SIG-M5 (cell line): ENCODE data around the gene SYT14.
"Not testable (repeated sequence)": the region's sequence is repeated elsewhere in the genome, so short reads cannot be mapped to it uniquely, and the experiment has no call there.

Experiments
- DNase-seq: peaks from one replicate; lab custom pipeline; 2025; lab: John Stamatoyannopoulos, UW

SYT14 gene

DNA sequence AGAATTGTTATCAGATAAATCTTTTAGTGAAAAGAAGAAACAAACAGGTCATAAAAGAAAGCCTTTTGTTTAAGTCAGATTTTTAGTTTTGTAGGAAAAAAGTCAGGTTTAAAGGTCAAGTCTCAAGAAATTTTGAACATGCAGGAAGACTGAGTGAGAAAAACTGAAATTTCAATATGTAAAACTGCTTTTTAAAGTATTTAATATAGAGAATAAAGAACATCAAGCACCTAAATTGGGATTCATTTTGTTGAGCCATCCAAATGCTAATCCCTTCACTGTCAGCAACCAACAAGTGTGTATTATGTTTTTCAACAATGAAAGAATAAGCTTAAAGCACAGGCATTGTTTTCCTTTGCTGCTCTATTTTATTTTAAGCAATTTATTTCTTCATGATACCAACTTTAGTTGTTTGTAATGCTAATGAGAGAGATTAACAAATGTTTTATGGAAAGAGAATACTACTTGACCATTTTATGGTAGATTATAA lies 179.7 kb downstream of the SYT14 start:
- no peak for DNase-seq

- no peak for DNase-seq
Measured at GRCh38 chr1:210123383-210123782, 185.4 kb downstream of the SYT14 start.

GRCh38 chr1:210123924-210124589 lies 186.0 kb downstream of the SYT14 start:
- DNase-seq: no peak

- DNase-seq: no peak
Measured at GRCh38 chr1:210124736-210125135, 186.7 kb downstream of the SYT14 start.

- DNase-seq: no peak
Measured at GRCh38 chr1:210125143-210125542, 187.1 kb downstream of the SYT14 start.

GRCh38 chr1:210129092-210129491 lies 191.1 kb downstream of the SYT14 start:
- DNase-seq: no peak

- DNase-seq: no peak
Measured at GRCh38 chr1:210129759-210130158, 191.7 kb downstream of the SYT14 start.

GRCh38 chr1:210132582-210132981 lies 194.6 kb downstream of the SYT14 start:
- DNase-seq: no peak

DNA sequence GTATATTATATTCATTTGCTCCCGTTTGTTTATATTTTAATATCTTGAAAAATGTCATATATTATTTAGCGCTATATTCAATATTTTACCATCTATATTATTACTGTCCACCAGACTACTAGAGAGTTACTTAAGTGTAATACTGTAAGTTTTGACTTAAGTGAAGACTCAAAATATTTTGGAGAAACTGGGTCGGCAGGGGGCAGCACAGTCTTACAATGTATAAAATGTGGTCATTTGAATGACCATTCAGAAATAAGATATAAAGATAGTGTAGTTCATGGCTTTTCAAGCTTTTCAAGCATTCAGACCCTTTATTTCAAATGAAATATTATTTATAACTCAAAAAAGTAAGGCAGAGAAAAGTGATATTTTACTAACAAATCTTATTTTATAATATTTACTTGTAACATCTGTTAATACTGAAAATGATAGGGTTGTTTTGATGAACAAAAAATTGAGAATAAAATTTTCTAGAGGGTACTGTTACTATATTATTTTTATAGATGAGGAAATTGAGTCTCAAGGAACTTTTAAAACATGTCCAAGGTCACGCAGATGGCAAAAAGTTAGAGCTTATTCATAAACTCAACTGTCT lies 205.5 kb downstream of the SYT14 start:
- no peak for DNase-seq

GRCh38 chr1:210144736-210145135 lies 206.7 kb downstream of the SYT14 start:
- DNase-seq: no peak

GRCh38 chr1:210151052-210151672 lies 213.1 kb downstream of the SYT14 start:
- DNase-seq: no peak

- no peak for DNase-seq
Measured at GRCh38 chr1:210159211-210159610, 221.2 kb downstream of the SYT14 start.

DNA sequence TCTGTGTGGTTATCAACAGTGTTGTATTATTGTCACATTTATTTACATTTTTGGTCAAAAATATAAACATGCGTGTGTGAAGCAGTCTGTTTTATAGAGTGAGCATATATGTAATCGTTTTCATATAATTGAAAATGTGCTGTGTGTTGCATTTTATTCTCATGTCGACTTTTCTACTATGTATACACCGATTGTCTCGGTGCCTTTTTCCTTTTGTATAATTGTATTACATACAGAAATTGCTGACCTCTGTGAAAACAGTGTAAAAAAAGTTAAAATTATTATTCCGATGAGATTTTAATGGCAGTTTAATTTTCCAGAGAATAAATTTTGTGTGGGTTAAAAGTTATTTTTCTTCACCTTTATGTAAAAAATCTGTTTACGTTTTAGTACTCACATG lies 232.2 kb downstream of the SYT14 start:
- no peak for DNase-seq

- DNase-seq: no peak
Measured at GRCh38 chr1:210174133-210174532, 236.1 kb downstream of the SYT14 start.

DNA sequence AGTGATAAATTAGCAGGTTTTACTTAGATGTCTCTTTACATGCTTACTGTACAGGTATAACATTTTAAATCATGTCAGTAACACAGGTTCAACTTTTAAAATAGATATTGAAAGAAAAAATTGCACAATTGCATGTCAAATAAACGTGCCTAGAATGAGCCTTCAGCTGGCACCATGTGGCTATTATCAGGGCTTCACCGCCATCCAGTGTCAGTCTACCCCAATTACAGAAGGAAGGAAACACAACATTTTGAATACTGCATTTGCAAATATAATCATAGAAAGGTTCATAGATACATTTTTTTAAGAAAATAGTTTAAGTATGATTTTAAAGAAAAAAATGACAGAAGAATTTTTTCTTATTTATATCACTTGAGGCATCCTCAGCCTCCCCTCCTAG lies 247.0 kb downstream of the SYT14 start:
- DNase-seq: no peak

DNA sequence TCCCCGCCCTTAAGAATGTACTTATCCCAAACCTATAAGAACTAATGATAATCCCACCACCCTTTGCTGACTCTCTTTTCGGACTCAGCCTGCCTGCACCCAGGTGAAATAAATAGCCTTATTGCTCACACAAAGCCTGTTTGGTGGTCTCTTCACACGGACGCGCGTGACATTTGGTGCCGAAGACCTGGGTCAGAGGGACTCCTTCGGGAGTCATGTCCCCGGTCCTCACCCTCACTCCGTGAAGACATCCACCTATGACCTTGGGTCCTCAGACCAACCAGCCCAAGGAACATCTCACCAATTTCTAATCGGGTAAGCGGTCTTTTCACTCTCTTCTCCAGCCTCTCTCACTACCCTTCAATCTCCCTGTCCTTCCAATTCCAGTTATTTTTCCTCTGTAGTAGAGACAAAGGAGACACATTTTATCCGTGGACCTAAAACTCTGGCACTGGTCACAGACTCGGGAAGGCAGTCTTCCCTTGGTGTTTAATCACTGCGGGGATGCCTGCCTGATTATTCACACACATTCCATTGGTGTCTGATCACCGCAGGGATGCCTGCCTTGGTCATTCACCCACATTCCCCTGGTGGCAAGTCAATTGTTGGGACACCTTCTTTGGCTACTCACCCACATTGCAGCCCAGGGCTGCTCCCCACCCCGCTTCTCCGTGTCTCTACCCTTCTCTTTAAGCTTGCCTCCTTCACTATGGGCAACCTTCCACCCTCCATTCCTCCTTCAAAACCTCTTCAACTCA lies 250.0 kb downstream of the SYT14 start:
- not testable (repeated sequence) for DNase-seq

DNA sequence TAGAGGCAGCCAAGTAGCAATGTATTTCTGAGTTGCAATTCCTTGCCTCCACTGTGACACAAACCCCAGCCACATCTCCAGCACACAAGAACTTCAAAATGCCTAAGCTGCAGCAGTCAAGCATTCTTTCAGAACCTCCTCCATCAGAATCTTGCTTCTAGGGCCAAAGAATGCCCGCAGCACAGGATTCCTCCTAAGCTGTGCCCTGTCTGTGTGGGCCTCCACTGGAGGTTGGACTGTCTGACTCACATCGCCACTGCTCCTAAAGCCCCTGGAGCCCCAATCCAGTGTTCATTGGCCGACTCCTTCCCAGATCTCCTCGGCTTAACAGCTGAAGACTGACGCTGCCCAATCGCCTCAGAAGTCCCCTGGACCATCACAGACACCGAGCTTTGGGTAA lies 251.4 kb downstream of the SYT14 start:
- DNase-seq: no peak

GRCh38 chr1:210195635-210196160 lies 257.7 kb downstream of the SYT14 start:
- DNase-seq: no peak

DNA sequence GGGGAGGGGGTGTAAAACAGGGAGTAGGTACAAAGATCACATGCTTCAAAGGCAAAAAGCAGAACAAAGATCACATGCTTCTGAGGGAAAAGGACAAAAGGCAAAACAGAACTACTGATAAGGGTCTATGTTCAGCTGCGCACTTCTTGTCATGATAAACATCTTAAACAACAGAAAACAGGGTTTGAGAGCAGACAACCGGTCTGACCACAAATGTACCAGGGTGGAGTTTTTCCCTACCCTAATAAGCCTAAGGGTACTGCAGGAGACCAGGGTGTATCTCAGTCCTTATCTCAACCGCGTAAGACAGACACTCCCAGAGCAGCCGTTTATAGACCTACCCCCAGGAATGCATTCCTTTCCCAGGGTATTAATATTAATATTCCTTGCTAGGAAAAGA lies 258.2 kb downstream of the SYT14 start:
- not testable (repeated sequence) for DNase-seq

DNA sequence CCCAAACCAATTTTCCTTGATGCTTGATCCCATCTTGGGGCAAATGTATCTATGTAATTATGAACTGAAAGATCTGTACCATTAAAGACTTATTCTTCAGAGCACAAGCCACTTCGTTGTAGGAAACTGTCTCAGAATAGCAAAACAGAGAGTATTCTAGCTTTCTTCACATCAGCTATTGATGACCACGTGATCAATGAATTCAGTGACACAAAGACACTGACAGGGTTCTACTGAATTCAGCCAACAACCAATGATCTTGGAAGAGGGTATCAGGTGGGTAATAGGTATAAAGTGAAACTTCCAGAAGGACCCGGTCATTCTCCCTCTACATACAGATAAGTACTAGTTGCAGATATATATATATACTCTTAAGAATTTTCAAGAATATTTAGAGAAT lies 260.8 kb downstream of the SYT14 start:
- DNase-seq: no peak

GRCh38 chr1:210200124-210200736 lies 262.2 kb downstream of the SYT14 start:
- no peak for DNase-seq

DNA sequence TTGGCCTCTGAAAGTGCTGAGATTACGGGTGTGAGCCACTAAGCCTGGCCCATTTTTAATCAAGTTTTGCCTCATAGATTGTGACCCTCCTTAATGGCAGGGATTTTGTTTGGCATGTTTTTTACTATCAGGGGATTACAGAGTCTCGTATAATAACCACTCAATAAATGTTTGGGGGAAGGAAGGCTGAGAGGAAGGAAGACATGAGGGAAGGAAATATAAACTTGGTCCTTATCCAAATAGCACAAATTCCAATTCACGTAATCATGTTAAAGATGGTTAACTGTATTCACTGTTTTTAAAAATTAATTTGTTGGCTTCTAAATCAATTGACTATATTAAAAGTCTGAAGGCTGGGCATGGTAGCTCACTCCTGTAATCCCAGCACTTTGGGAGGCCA lies 263.7 kb downstream of the SYT14 start:
- DNase-seq: no peak
